Limb (tissue), 2 donors: Measurements from ENCODE around the gene PIF1.
"Not testable (repeated sequence)": the region's sequence is repeated elsewhere in the genome, so short reads cannot be mapped to it uniquely, and the experiment has no call there.

Experiments
- DNase-seq, 2 donors: peaks; one replicate each; pipeline ENCODE4 v3.0.0-alpha.2; 2016; ENCODE audit errors: extremely low spot score in 2 of 2

Gene PIF1

GRCh38 chr15:64847448-64847847 is 22.0 kb upstream of the PIF1 start:
- no peak for DNase-seq

- no peak for DNase-seq
Measured at GRCh38 chr15:64847016-64847415, 21.6 kb upstream of the PIF1 start.

DNA sequence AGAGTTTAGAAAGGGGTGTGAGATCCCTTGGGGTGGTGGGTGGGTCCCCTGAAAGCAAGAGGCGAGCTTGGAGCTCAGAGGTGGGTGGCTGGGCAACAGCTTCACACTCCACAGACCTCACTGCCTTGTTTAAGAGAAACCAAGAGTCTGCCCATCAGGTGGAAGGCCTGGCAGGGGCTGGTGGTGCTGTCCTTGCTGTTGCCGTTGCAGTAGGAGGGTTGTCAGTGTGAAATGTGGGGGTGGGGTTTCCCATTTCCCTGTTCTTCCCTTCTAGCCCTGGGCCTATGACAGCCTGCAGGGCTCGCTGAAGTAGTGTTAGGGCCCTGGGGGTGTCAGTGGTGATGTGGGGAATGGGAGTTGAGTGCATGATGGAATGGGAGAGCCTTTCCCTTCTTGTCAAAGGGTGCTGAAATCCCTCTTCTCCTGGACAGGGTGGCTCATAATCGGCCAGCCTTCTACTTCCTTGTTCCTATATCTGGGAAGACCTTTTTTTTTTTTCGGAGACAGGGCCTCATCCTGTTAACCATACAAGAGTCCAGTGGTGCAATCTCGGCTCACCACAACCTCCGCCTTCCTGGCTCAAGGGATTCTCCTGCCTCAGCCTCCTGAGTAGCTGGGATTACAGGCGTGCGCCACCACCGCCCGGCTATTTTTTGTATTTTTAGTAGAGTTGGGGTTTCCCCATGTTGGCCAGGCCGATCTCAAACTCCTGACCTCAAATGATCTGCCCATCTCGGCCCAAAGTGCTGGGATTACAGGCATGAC is 20.6 kb upstream of the PIF1 start:
- no peak for DNase-seq

GRCh38 chr15:64845183-64845611 is 19.8 kb upstream of the PIF1 start:
- DNase-seq = peak in 1 of 2 donors; percentile 62

- DNase-seq = no peak
Measured at GRCh38 chr15:64844576-64845145, 19.2 kb upstream of the PIF1 start.

- no peak for DNase-seq
Measured at GRCh38 chr15:64843991-64844390, 18.5 kb upstream of the PIF1 start.

GRCh38 chr15:64842986-64843561 is 17.6 kb upstream of the PIF1 start:
- DNase-seq = no peak

DNA sequence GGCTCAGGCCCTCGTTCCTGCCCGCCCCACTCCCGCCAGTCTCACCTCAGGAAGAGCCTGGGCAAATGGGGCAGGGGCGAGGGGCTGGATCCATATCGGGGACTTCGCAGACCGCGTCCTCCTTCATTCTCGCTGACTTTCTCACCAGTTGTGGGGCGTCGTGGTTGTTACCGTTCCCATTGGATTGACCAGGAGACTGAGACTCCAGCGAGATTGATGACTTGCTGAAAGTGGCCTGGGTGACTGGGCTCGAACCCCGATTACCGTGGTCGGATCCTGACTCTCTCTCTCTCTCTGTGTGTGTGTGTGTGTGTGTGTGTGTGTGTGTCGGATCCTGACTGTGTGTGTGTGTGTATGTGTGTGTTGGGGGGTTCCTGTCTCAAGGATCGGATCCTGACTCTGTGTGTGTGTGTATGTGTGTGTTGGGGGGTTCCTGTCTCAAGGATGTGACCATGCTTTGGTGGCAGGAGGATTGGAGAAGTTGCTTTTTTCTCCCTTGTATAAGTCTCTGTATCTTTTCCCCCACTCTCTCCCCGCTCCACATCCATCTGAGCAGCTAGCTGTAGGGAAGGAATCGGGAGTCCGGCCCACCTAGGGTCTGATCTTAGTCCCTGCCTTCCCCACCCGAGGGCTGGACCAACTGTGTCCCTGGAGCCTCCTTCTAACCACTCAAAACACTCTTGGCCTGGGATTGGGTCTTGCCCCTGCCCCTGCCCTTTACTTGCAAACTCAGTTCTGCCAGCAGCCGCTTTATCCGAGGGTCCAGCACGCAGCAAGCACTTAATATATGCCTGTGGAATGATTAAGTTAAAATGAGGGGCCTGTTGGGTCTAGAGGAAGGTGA is 16.9 kb upstream of the PIF1 start:
- DNase-seq = no peak

GRCh38 chr15:64841344-64842095 is 16.1 kb upstream of the PIF1 start, which contains the start of gene PLEKHO2:
Gene PLEKHO2 (plus strand): TSS chr15:64841915. CDS start chr15:64842017, 102 bp downstream.
- peak; percentile 97 to 98 for DNase-seq

DNA sequence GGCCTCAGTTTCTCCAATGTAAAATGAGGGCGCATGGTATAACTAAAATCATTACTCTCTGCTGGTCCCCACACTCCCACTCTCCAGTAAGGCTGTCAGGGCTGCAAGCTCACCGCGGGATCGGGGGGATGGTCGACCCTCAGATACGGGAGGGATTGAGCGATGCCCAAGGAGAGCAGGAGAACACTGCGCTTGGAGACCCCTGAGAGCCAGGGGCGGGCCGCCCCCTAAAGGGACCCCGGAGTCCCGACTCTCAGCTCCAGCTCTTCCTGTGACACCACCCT is 15.6 kb upstream of the PIF1 start:
- no peak for DNase-seq

DNA sequence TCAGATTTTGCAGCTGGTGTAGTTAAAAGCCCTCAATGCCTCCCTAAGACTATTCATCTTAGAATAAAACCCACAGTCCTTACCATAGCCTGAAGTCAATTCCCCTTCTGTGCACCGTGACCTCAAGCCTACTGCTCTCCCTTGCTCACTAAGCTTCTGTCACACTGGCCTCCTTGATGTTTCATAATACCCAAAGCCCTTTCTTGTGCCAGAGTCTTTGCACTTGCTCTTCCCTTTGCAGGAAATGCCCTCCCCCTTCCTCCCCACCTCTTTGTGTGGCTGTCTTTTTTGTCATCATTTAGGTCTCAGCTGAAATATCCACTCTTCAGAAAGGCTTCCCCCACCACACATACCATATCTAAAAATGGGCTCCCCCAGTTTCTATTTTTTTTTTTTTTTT is 12.1 kb upstream of the PIF1 start:
- DNase-seq = no peak

DNA sequence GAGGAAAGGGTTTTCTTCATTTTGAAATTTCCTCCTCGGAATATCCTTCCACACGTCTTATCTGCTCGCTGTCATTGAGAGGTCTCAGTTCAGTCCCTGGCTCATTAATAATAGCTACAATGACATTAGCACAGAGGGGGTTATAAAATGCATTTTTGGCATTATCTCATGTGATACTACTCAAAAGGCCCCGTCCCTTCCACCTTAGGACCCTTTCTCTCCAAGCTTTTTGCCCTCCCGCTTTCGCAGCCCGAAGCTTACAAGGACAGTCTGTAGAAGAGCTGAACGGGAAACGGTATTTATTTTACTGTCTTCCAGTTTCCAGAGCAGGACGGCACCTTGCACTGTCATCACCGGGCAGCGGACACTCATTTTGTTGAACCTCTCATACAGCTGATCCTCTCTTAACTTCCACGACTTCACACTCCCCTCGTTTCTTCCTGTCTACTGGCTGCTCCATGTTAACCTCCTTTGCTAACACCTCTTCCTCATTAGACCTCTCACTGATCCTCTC is 10.6 kb upstream of the PIF1 start:
- no peak for DNase-seq

GRCh38 chr15:64833690-64834089 is 8.2 kb upstream of the PIF1 start:
- no peak for DNase-seq

DNA sequence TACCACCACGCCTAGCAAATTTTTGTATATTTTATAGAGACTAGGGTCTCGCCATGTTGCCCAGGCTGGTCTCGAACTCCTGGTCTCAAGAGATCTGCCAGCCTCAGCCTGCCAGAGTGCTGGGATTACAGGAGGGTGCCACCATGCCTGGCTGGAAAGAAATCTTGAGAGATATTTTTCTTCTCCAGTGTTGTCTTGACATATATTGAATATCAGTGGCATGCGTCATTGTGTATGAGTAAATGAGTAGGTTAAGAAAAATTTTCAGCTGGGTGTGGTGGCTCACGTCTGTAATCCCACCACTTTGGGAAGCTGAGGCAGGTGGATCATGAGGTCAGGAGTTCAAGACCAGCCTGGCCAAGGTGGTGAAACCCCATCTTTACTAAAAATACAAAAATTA is 3.5 kb upstream of the PIF1 start:
- no peak for DNase-seq

- DNase-seq = no peak
Measured at GRCh38 chr15:64824929-64825430, 467 bp downstream of the PIF1 start.

DNA sequence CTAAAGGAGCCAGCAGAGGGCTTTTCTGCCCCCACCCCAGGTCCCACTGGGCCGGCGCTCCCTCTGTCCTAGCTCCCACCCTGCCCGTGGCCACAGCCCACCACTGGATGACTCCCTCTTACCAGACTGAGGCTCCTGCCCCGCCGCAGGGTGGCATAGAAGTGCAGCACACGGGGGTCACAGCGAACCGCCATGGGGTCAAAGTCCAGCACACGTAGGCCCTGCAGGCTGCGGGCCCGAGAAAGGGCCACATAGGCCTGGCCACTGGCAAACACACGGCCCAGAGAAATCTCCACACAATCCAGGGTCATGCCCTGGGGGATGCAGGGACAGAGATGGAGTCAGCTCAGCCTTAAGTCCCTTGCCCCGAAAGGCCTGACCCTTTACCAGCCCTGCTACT is 9.0 kb downstream of the PIF1 start:
- DNase-seq = no peak

GRCh38 chr15:64814965-64815364 is 10.5 kb downstream of the PIF1 start:
- DNase-seq = not testable (repeated sequence)

- DNase-seq = not testable (repeated sequence)
Measured at GRCh38 chr15:64814283-64814682, 11.2 kb downstream of the PIF1 start.

DNA sequence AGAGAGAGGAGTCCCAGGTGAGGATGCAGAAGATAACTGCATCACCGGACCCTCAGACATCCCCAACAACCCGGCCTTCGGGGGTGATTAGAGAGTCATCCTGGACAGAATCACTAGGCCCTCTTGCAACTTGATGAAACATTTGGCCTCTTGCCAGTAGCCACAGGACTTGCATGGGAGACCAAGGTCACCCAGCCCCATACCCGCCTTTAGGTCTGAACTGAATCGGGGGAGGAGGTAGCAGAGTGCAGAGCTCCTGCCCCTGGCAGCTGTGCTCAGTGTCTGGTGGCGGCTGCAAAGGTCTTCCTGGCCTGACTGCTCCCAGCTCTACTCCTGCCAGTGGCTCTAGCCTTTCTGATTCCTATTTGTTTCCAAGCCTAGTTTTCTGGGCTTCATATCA is 12.4 kb downstream of the PIF1 start:
- DNase-seq = no peak

DNA sequence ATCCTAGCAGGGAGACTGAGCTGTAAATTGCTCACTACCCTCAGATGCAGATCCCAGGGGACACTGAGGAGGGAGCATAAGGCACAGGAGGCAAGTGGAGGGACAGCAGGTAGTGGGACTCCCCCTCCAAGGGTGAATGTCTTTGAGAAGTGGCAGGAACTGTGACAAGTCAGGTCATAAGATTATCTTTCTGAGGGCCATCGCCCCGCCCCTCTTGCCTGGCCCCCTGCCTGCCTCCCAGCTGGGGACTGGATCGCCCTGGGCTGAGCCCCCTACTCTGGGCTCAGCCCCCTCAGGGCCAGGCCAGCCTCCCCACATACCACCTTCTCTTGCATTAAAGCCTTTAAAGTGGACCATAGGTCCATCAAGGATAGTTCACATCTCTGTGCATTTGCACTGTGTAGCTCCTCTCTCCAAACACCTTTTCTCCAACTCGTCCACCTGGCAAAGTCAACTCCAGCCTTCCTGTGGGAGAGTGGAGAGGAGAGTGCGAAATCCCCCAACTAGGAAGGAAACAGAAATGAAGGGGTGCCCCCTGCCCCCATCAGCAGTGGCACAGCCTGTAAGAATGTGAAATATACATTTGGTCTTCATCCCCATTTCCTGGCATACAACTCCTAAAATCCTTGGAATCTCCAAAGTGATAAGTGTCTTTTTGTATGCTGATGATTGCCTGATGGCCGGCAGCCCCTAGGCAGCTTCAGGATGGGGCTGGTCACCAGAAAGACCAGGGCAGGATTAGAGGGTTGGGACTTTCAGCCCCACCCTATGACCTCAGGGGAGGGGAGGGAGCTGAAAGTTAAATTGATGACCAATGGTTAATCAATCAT is 14.7 kb downstream of the PIF1 start:
- no peak for DNase-seq
